ENCODE results near the gene ANKRD20A1. TPM values are rescaled to one million over a fixed set of nuclear protein-coding genes. Genes with fewer than 3 reads are reported as not detected.
"Not testable (repeated sequence)": the region's sequence is repeated elsewhere in the genome, so short reads cannot be mapped to it uniquely, and the experiment has no call there.

ANKRD20A1 gene
- 1 to 10 TPM; 4.7 to 6.0 TPM for total RNA-seq

DNA sequence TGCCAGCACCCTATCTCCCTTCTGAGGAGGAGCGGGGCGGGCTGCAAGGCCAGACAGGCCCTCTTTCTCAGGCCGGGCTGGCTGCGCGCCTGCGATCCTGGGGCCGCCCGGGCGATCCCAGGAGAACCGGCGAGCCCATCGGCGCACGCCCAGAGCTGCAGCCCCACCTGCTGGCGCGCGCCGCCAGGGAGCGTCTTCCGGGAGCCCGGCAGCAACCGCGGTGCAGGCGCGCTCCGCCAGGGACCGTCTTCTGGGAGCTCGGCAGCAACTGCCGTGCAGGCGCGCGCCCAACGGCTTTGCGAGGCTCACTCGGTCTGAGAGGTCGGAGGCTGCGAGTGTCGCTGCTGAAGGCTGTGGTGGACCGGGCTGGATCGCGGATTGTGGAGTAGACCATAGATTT, at the start of gene ANKRD20A1:
Gene ANKRD20A1, plus strand, starts transcription at position 61 of the 400 bp plus-strand sequence. CDS start 496 bp downstream, outside the sequence.
- intact Hi-C loops (cut with DNase I); H3K4me3 ChIP-seq: not testable (repeated sequence)

DNA sequence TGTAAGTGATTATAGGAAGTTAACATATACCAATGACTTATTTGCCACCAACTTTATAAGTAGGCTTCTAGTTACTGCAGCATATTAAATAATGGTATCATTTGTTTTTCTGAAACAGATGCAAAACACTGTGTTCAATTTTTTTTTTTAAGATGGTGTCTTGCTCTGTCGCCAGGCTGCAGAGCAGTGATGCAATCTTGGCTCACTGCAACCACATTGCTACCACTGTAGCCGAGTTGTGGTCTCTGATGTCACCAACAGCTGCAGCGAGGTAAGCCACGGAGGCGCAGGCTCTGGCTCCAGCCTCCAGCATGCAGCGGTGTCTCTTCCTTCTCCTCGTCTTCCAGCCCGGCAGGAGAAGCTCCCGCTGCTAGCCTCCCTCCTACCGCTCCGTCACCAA, 26.6 kb upstream of the ANKRD20A1 start:
- H3K27ac ChIP-seq; H3K4me1 ChIP-seq; DNase-seq; H3K36me3 ChIP-seq; H3K9ac ChIP-seq (ENCODE audit: low read depth in 2 of 2, low read length in 2 of 2); H3K4me3 ChIP-seq; H3K9me3 ChIP-seq; H3K27me3 ChIP-seq; intact Hi-C loops (cut with DNase I): not testable (repeated sequence)

More for the DNA sequence above, at the start of gene ANKRD20A1:
- H3K27me3 ChIP-seq; DNase-seq; H3K36me3 ChIP-seq; H3K9me3 ChIP-seq; H3K27ac ChIP-seq; H3K4me1 ChIP-seq; H3K9ac ChIP-seq (ENCODE audit: low read depth in 2 of 2, low read length in 2 of 2): not testable (repeated sequence)

Data from colonic mucosa (tissue), 4 donors.